ENCODE data around the gene ATXN7L1. TPM values are rescaled to one million over a fixed set of nuclear protein-coding genes. Genes with fewer than 3 reads are reported as not detected.

Gene ATXN7L1
- total and polyA plus RNA-seq, 2 of the 8 experiments (the other 6 are each of a cell fraction or from before 2014, with no cell fraction given), result 14.3 to 34.0 TPM

DNA sequence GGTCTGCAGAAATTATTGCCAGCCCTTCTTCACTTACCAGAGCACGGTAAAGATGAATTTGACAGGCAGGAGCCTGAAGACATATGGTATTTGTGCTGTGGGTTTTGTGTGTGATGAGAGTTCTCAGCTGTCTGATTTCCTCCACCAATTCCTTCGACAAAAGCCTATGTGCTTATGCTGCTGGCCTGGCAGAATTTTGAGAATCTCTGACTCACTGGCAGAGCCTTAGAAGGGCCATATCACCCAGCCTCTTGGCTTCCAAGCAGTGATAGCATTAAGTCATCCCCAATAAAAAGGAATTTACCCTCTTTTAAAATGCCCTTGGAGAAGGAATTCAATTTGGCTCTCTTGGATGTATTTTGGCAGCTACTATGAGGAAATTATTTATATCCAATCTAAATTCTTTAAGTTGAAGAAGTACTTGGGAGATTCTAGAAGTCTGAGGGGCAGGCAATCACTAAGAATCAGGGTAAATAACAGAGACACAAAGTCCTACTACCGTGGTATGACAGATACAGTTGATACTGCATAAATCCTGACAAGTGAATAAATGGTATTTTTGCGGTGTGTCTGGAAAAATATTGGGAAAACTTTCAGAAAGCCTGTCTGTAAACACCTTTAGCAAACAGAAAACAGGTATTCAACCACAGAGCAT is 226.5 kb downstream of the ATXN7L1 start (continued):
- TF ChIP-seq CHD7 (IDR thresholded peaks at IDR 0.05; ENCODE audit: insufficient replicate concordance, low read length), result no peak
- TF ChIP-seq TAF7 (optimal IDR thresholded peaks at IDR 0.05; ENCODE audit: borderline replicate concordance, low read depth, low read length), result no peak
- no peak for TF ChIP-seq SRF (IDR thresholded peaks at IDR 0.05; ENCODE audit: low read depth, low read length)
- TF ChIP-seq POLR2A (IDR thresholded peaks at IDR 0.05; ENCODE audit: control extremely low read depth in 1 of 2, low read depth in 2 of 2, low read length in 2 of 2), result no peak
- TF ChIP-seq FOSL1 (IDR thresholded peaks at IDR 0.05; ENCODE audit: insufficient read depth, low read depth, low read length), result no peak
- no peak for TF ChIP-seq CEBPB (IDR thresholded peaks at IDR 0.05; ENCODE audit: low read depth, low read length)
- TF ChIP-seq CBX5 (IDR thresholded peaks at IDR 0.05; ENCODE audit: low read depth, low read length), result no peak
- TF ChIP-seq RBBP5 (IDR thresholded peaks at IDR 0.05; ENCODE audit: borderline replicate concordance, low read depth, low read length), result no peak

Data from H1 (cell line).